Skeletal muscle satellite cell (primary cell): ENCODE measurements around the gene RSBN1.

Experiments
- H3K27me3 ChIP-seq: 2 replicates; pipeline ENCODE4 v1.7.0; 2013; ENCODE audit warnings: low read length; ENCODE audit not compliant: control insufficient read depth, insufficient read depth
- H3K36me3 ChIP-seq: 2 replicates; pipeline ENCODE4 v1.7.0; 2013; ENCODE audit warnings: mild to moderate bottlenecking, control low read depth, low read length; ENCODE audit not compliant: insufficient read depth
- H3K4me1 ChIP-seq: 2 replicates; pipeline ENCODE4 v1.7.0; 2013; ENCODE audit warnings: low read length; ENCODE audit not compliant: control insufficient read depth, insufficient read depth
- H3K4me2 ChIP-seq: 2 replicates; pipeline ENCODE4 v1.7.0; 2013; ENCODE audit warnings: mild to moderate bottlenecking, low read length
- H3K4me3 ChIP-seq: 2 replicates; pipeline ENCODE4 v1.7.0; 2013; ENCODE audit warnings: low read length
- H3K9ac ChIP-seq: 2 replicates; pipeline ENCODE4 v1.7.0; 2013; ENCODE audit warnings: mild to moderate bottlenecking, low read depth, low read length, moderate library complexity
- H3K9me3 ChIP-seq: replicated peaks from 2 replicates; pipeline ENCODE4 v1.7.0; 2013; ENCODE audit warnings: mild to moderate bottlenecking, control low read depth, low read length

Gene RSBN1

DNA sequence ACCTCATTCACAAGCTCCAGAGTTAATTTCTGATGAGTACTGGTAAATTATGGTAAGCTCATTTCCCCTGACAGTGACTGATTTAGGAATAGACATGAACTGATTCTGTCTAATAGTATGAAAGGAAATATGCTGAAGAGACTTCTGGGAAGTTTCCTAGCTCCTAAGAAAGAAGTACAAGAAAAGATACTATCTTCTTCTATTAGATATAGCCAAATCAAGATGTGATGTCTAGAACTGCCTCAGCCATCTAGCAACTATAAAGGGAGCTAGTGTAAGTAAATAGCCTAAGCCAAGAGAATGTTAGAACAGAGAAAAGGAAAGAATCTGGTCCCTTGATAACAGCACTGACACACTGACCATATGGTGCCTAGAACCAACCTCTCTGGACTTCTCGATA lies 42.2 kb downstream of the RSBN1 start:
- H3K9ac ChIP-seq = no peak overlapping the region
- no peak overlapping the region for H3K4me3 ChIP-seq
- H3K4me2 ChIP-seq = no peak overlapping the region
- no peaks in the 10 kb centered on the region for H3K27me3 ChIP-seq
- peaks cover 24% of the 10 kb centered on the region for H3K36me3 ChIP-seq
- H3K4me1 ChIP-seq = no peaks in the 10 kb centered on the region
- H3K9me3 ChIP-seq = no peaks in the 10 kb centered on the region

DNA sequence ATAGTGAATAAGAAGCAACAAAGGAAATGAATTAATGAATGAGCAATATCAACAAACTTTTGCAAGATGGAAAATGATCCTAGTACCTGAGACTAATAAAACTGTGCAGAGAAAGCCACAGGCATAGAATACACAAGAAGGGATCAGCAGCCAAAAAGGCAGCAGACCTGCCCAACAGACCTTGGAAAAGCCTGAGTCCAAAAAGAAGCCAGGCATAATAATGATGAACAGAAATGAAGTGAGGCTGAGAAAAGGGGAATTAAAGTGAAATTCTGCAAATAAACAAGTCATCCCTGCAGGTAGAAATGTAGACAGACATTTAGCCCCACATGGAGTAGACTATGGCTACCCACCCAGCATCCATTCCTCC lies 42.7 kb downstream of the RSBN1 start:
- Histone ChIP-seq H3K9me3 (no peaks in the 10 kb centered on the region), H3K4me1 (no peaks in the 10 kb centered on the region), H3K9ac (no peak overlapping the region), H3K27me3 (no peaks in the 10 kb centered on the region), H3K4me2 (no peak overlapping the region), H3K36me3 (peaks cover 24% of the 10 kb centered on the region), H3K4me3 (no peak overlapping the region)

DNA sequence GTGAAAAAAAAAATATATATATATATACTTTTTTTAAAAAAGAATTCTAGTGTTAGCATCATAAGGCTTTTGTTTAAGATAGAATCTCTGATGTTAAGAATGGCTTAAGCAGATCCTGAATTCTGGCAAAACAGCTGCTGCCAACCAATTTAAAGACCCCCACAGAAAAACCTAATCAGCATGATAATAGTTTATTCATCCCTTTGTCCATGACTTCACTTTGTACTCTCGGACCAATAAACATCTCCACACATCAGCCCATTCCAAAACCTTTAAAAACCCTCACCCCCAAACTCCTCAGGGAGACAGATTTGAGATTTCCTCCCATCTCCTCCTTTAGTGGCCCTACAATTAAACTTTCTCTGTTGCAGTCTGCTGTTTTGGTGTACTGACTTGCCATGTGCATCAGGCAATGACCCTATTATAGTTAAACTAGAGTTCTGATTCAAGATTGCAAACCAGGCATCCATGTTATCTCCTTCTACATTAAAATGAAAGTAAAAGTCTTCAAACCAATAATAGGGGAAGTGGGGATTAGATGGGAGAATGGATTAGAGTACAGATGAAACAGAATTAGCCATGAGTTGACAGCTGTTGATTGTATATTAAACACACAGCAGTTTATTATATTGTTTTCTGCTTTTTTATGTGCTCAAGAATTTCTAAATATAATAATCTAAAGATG lies 43.2 kb downstream of the RSBN1 start:
- H3K4me3 ChIP-seq = no peak overlapping the region
- H3K4me2 ChIP-seq = no peak overlapping the region
- no peaks in the 10 kb centered on the region for H3K9me3 ChIP-seq
- no peaks in the 10 kb centered on the region for H3K4me1 ChIP-seq
- H3K36me3 ChIP-seq = peaks cover 24% of the 10 kb centered on the region
- no peak overlapping the region for H3K9ac ChIP-seq
- no peaks in the 10 kb centered on the region for H3K27me3 ChIP-seq

DNA sequence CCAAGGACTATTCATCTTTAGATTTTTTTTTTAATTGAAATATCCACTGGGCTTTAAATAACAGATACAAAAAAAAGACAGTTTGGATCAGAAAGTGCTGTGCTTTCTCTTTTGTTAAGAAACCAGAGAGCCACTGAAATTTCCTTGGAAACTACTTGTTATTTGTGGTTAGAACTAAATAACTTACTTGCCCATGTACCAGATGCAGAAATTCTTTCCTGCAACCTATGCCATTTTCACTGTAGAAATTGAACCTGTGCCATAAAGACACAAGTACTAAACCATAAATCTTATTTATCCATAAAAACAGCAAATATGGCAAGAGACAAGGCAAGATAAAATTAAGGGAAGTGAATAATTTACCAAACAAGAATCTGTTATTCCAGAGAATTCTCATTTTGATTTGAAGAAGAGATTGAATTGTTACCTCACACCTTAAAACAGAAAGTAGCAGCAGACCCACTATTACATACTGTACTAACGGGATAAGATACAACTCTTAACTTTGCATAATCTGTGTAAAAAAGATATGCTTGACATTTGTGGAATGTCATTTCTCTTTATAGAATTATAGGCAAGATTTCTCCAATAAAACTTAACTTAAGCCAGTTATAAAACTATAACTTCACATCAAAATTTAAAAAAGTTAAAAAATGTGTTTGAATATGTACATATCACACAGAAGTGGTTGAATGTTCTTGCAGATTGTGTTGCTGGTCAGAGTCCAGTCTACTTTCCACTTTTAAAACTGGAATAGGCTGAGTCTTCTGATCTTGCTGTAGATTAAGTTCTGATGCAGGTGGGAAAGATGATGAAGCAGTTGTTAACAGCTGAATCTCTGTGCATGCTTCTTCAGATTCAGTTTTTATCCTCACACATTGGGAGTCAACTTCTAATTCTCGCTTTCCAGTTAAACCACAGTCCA lies 46.7 kb downstream of the RSBN1 start:
- Histone ChIP-seq H3K36me3 (peaks cover 24% of the 10 kb centered on the region), H3K4me1 (no peaks in the 10 kb centered on the region), H3K9ac (no peak overlapping the region), H3K4me2 (no peak overlapping the region), H3K9me3 (no peaks in the 10 kb centered on the region), H3K27me3 (no peaks in the 10 kb centered on the region), H3K4me3 (no peak overlapping the region)

DNA sequence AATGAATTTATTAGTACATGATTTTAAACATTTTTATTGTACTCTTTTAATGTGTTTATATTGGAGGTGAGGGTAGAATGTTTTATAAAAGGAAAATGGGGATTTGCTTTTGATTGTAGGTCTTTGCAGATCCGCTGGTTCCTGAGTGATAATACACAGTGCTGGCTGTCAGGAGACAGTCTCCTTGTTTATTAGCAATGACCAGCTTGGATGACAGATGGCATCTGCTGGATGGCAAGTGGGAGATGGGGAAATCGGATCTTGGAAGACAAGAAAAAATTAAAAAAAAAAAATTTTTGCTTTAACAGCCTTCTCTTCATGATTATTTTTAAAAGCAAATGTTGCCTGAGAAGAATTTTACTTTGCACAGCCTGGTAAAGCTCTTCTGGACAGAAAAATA lies 48.6 kb downstream of the RSBN1 start:
- Histone ChIP-seq H3K9me3 (no peaks in the 10 kb centered on the region), H3K9ac (no peak overlapping the region), H3K4me1 (peaks cover 8% of the 10 kb centered on the region), H3K4me3 (no peak overlapping the region), H3K36me3 (peaks cover 24% of the 10 kb centered on the region), H3K27me3 (no peaks in the 10 kb centered on the region), H3K4me2 (no peak overlapping the region)

DNA sequence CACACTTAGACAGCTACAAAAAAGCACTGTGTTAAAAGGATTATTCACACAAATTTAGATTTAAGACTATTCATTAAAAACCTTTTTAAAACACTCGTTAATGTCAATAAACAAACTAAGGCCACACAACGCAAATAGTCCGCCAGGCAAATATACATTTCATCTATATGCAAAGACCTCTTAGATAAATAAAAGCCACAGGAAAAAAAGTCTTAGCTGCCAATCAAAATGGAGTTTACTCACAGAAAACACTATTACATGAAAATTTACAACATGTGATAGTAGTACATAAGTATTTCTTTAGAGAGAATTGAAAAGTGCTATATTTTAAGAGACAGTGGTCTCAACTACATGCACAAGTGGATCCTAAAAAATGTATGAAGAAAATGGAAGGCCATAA lies 50.3 kb downstream of the RSBN1 start:
- Histone ChIP-seq H3K4me3 (no peak overlapping the region), H3K4me2 (no peak overlapping the region), H3K9me3 (no peaks in the 10 kb centered on the region), H3K9ac (no peak overlapping the region), H3K27me3 (no peaks in the 10 kb centered on the region), H3K36me3 (peaks cover 12% of the 10 kb centered on the region), H3K4me1 (peaks cover 15% of the 10 kb centered on the region)

DNA sequence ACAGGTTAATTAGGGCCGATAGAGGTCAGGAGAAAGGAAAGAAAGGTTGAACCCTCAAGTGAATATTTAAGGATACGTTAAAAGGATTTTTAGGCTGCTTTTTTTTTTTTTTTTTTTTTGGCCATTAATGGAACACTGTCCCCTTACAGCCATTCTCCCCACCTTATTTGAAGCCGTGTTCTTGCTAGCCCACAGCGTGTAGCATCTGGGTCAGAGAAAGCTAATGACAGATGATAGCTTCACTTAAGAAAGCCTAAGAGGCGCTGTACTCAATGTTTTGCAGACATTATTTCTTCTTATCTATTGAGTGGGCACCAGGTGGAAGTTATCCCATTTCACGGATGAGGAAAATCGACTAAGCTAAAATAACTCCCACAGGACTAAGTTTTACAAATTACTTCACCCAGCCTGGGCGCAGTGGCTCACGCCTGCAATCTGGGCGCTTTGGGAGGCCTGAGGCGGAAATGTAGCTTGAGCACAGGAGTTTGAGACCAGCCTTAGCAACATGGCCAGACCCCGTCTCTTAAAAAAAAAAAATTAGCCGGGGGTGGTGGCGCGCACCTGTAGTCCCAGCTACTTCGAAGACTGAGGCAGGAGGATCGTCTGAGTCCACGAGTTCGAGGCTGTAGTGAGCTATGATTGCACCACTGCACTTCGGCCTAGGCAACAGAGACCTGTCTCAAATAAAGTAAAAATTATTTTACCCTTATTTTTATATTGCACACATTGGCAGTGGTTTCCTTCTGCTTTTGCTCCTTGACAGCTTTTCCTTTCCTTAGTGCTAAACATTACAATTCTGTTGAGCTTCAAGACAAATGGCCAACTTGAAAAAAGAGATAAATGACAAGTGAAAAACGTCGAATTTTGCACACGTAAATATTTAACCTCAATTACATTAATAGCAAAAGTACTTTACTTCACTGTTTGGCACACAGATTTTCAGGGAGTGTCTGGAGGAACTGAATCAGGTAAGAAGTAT lies 51.9 kb downstream of the RSBN1 start:
- H3K9me3 ChIP-seq = no peaks in the 10 kb centered on the region
- peak overlapping the region; percentile 85 for H3K4me3 ChIP-seq
- H3K4me2 ChIP-seq = peak overlapping the region; percentile 93
- peaks cover 15% of the 10 kb centered on the region for H3K4me1 ChIP-seq
- H3K27me3 ChIP-seq = no peaks in the 10 kb centered on the region
- peak overlapping the region; percentile 92 for H3K9ac ChIP-seq
- H3K36me3 ChIP-seq = peaks cover 7% of the 10 kb centered on the region

DNA sequence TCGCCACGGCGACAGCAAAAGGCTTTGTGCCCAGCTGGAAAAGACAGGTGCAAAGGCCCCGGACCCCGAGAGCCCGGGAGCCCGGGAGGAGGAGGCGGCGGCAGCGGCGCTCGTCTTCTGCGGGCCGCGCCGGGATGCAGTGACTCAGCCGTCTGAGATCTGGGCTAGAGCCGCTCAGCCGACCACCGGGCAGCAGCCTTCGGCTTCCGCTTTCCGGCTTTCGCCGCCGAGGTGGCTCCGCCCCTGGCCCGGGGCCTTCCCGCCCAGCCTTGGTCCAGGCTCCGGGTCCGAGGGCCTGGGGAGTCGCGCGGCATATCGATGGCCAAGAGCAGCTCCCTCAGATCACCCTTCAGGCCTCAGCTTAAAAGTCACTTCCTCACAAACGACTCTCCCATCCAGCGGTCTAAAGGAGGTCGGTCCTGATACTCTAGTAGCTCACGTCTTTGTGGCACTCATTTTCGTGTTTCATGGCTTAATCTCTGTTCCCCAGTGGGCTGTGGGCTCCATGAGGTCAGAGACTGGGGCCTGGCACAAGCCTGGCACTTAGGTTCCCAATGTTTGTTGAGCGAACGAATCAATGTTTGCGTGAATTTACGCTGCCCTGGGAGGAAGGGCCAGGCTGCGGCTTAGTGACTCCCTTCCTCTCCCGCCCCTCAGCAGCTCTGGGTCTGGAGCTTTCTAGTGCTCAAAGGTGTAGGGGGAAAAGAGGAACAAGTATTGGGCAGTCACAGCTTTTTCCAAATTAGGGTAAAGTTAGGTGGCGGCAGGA lies 52.8 kb downstream of the RSBN1 start, which contains the start of gene PHTF1:
TSS of gene PHTF1 (minus strand) at position 154 of the 769 bp plus-strand sequence. CDS start 783 bp downstream, outside the sequence.
- peaks cover 15% of the 10 kb centered on the region for H3K4me1 ChIP-seq
- H3K4me3 ChIP-seq = peak within 1 kb of the TSS; percentile 85
- H3K9me3 ChIP-seq = no peaks in the 10 kb centered on the region
- H3K36me3 ChIP-seq = peaks cover 8% of the 10 kb centered on the region
- peak within 1 kb of the TSS; percentile 93 for H3K4me2 ChIP-seq
- peak within 1 kb of the TSS; percentile 92 for H3K9ac ChIP-seq
- H3K27me3 ChIP-seq = no peaks in the 10 kb centered on the region

DNA sequence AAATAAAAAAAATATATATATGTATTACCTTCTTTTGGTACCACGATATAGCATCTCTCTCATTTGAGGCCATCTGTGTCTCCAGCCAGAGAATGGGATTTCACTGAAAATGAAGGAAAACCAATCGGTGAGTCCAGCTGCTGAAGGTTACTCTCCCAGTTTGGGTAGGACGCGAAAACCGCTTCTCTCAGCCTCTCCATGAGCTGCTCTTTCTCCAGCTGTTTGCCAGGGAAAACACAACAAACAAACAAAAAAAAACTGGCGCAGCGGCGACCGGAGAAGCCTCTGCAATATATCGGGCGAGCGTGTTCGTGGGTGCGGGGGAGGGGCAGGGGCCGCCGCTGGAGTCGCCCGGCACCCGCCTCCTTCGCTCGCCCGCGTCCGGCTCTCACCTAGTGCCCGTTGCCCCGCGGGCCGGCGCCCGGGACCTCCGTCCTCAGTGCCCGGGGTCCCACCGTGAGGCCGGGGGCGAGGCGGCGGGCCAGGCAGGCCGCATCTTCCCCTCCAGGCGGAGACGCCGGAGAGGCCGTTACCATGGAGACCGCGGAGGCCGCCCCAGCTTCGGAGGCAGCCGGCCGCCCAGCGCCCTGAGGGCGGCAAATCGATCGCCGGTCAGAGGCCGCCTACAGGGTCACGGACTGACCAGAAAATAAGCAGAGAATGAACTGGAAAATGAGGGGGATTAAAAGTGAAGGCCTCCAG lies 53.5 kb downstream of the RSBN1 start:
- Histone ChIP-seq H3K36me3 (peaks cover 12% of the 10 kb centered on the region), H3K4me1 (peaks cover 15% of the 10 kb centered on the region), H3K27me3 (no peaks in the 10 kb centered on the region), H3K9ac (peak overlapping the region; percentile 92), H3K9me3 (no peaks in the 10 kb centered on the region), H3K4me3 (peak overlapping the region; percentile 85), H3K4me2 (peak overlapping the region; percentile 93)

DNA sequence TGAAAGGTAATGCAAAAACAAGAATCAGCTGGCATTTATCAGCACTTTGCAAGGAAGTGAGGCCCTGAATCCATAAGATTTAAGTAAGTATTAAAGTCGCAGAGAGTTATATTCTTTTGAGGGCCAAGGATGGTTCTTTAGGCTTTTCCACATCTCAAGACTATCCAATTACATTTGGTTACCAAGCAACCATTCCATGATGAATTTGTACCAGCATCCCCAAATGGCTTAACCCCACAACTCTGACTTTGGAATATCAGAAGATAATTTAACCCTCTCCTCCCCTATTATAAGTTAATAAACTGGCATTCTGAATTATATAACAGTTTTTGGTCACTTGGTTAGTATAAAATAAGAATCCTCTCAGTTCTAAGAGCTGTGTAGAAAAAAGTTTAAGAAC lies 55.8 kb downstream of the RSBN1 start:
- no peak overlapping the region for H3K9ac ChIP-seq
- H3K9me3 ChIP-seq = no peaks in the 10 kb centered on the region
- no peaks in the 10 kb centered on the region for H3K27me3 ChIP-seq
- H3K4me2 ChIP-seq = no peak overlapping the region
- no peak overlapping the region for H3K4me3 ChIP-seq
- H3K4me1 ChIP-seq = peaks cover 15% of the 10 kb centered on the region
- H3K36me3 ChIP-seq = peaks cover 28% of the 10 kb centered on the region
